Heart left ventricle (tissue), 13 donors: ENCODE results near the gene TTC7B.

Experiments used
- CTCF ChIP-seq, 12 donors: fragments of 200-600 bp; sonication (generic) in 4 of 12; IDR thresholded peaks; one replicate each; pipeline versions ENCODE4 v1.5.0 to v1.8.0; 2018 to 2022; ENCODE audit warnings: antibody characterized with exemption in 12 of 12, mild to moderate bottlenecking in 5 of 12
- POLR2A ChIP-seq, 2 donors: fragments of 450-650 bp; IDR thresholded peaks; one replicate each; pipeline ENCODE4 v1.6.1; 2017; ENCODE audit warnings: antibody characterized with exemption in 2 of 2, mild to moderate bottlenecking in 2 of 2, moderate library complexity in 2 of 2
- donor health status: ischemic (EF 13 %, LVEDD 7.1; RV severe dilation, severe dysfunction).
- donor health status: DM: no; HTN: yes; CAD: no.
- donor health status: DM: no; HTN: no; CAD: no.
- donor health status: ischemic (EF 25% LVEDD 6.9; RV normal size, moderate dysfunction).
- donor health status: ischemic (EF 25% LVEDD 5.7; RV mildly dilated, moderate dysfunction).
- donor health status: ischemic (EF 35%, LVEDD 5.7; RV mildly dilated, moderate dysfunction).
- donor health status: nonischemic (EF 11% LVEDD 7.7; RV severe dilation, severe dysfunction).
- donor health status: DM: yes; HTN: yes; CAD: no.
- donor health status: PGD.
- donor health status: ischemic (EF 29% LVEDD 5.4; RV normal size, mild dysfunction).
- donor health status: nonischemic (EF 23%, LVEDD 6.1; RV moderate dilation, normal function).

- TF ChIP-seq POLR2A (IDR thresholded peaks at IDR 0.05) (no peak), CTCF (IDR thresholded peaks at IDR 0.05) (no peak)
Observed at GRCh38 chr14:90811641-90812040, 4.6 kb downstream of the TTC7B start.
